Measurements from ENCODE around the gene SCD5.

SCD5 gene

GRCh38 chr4:82792912-82793649 lies 5.5 kb downstream of the SCD5 start:
- DNase-seq: no peak

- no peak for DNase-seq
Measured at GRCh38 chr4:82791179-82791578, 7.4 kb downstream of the SCD5 start.

- DNase-seq: no peak
Measured at GRCh38 chr4:82790060-82790660, 8.4 kb downstream of the SCD5 start.

GRCh38 chr4:82789025-82789776 lies 9.4 kb downstream of the SCD5 start:
- no peak for DNase-seq

GRCh38 chr4:82787342-82787741 lies 11.3 kb downstream of the SCD5 start:
- no peak for DNase-seq

- DNase-seq: no peak
Measured at GRCh38 chr4:82786828-82787227, 11.8 kb downstream of the SCD5 start.

GRCh38 chr4:82785611-82786400 lies 12.8 kb downstream of the SCD5 start:
- no peak for DNase-seq

- DNase-seq: no peak
Measured at GRCh38 chr4:82784681-82785610, 13.7 kb downstream of the SCD5 start.

- DNase-seq: no peak
Measured at GRCh38 chr4:82782626-82783345, 15.8 kb downstream of the SCD5 start.

- DNase-seq: no peak
Measured at GRCh38 chr4:82780752-82781231, 17.8 kb downstream of the SCD5 start.

- no peak for DNase-seq
Measured at GRCh38 chr4:82780170-82780751, 18.3 kb downstream of the SCD5 start.

GRCh38 chr4:82779032-82779431 lies 19.6 kb downstream of the SCD5 start:
- no peak for DNase-seq

GRCh38 chr4:82777857-82778525 lies 20.6 kb downstream of the SCD5 start:
- no peak for DNase-seq

- no peak for DNase-seq
Measured at GRCh38 chr4:82776925-82777542, 21.6 kb downstream of the SCD5 start.

GRCh38 chr4:82775243-82775642 lies 23.4 kb downstream of the SCD5 start:
- no peak for DNase-seq

- no peak for DNase-seq
Measured at GRCh38 chr4:82774711-82775171, 23.9 kb downstream of the SCD5 start.

- DNase-seq: no peak
Measured at GRCh38 chr4:82773057-82773456, 25.5 kb downstream of the SCD5 start.

- no peak for DNase-seq
Measured at GRCh38 chr4:82770607-82771006, 28.0 kb downstream of the SCD5 start.

- DNase-seq: no peak
Measured at GRCh38 chr4:82765134-82765533, 33.5 kb downstream of the SCD5 start.

All from inflammatory macrophage (primary cell).